ENCODE results near the gene FARS2. TPM values are rescaled to one million over a fixed set of nuclear protein-coding genes. Genes with fewer than 3 reads are reported as not detected.

Gene FARS2
- total RNA-seq, 1 experiment from 2014 or later: 13.8 TPM

DNA sequence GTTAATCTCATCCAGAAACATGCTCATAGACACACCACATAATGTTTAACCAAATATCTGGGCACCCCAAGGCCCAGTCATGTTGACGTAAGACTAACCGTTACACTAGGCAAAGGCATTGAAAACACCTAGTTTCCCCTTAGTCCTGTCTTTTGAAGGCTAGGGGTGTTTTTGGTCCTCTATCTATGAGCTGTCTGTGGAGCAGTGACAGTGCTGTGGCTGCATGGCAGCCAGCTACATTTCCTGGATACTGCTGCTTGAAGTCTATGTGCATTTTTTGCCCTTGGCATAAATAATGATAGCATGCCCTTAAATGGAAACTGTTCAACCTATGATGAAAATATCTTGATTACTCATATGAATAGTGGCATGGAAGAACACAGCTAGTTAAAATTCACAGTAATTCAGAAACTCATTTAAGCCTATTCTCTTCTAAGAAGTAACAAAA, 18.6 kb downstream of the FARS2 start:
- ChIA-PET CTCF (no interaction called here), POLR2A (no interaction called here), RAD21 (ENCODE audit: low non-redundant PET in 1 of 2, low total read pairs in 2 of 2, uncharacterized antibody in 2 of 2, unreplicated experiment in 2 of 2) (no interaction called here)
- no peak overlapping the region for H3K9ac ChIP-seq (ENCODE audit: low read length)
- H3K36me3 ChIP-seq (ENCODE audit: control insufficient read depth in 1 of 2, insufficient read depth in 2 of 2, low read length in 2 of 2): no peaks in the 10 kb centered on the region; a peak in 1 of 4 replicates
- no peaks in the 10 kb centered on the region for H3K27me3 ChIP-seq (ENCODE audit: insufficient read depth, low read length)
- H2AFZ ChIP-seq (ENCODE audit: low read depth, low read length, poor library complexity, severe bottlenecking): no peak overlapping the region
- ATAC-seq (no peak), DNase-seq (ENCODE audit: low read depth, low spot score) (no peak)
- H3K9me2 ChIP-seq (ENCODE audit: insufficient read depth): no peaks in the 10 kb centered on the region
- no peak overlapping the region for H3K4me2 ChIP-seq (ENCODE audit: low read length)
- no peaks in the 10 kb centered on the region; the same call in 1 of the 2 replicates for H4K20me1 ChIP-seq (ENCODE audit: insufficient read depth)
- H3K27ac ChIP-seq (ENCODE audit: low read depth, low read length): no peak overlapping the region
- no peak overlapping the region for H3K4me3 ChIP-seq (replicated peaks in 1 of 2; ENCODE audit: low read depth in 1 of 2, low read length in 2 of 2)
- intact Hi-C loops (cut with micrococcal nuclease): no loop called here
- H3K79me2 ChIP-seq (ENCODE audit: insufficient read depth, low read length): 0 out of 2 replicates have a peak, but pooled peaks cover 10% of the 10 kb centered on the region
- H3K4me1 ChIP-seq (ENCODE audit: control insufficient read depth in 1 of 2, insufficient read depth in 2 of 2, low read length in 2 of 2): no peaks in the 10 kb centered on the region
- TF ChIP-seq POLR2AphosphoS5 (IDR thresholded peaks at IDR 0.05; ENCODE audit: low read depth, low read length): no peak
- TF ChIP-seq EGR1 (IDR thresholded peaks at IDR 0.05; ENCODE audit: low read depth): no peak
- TF ChIP-seq, protein P1, sequence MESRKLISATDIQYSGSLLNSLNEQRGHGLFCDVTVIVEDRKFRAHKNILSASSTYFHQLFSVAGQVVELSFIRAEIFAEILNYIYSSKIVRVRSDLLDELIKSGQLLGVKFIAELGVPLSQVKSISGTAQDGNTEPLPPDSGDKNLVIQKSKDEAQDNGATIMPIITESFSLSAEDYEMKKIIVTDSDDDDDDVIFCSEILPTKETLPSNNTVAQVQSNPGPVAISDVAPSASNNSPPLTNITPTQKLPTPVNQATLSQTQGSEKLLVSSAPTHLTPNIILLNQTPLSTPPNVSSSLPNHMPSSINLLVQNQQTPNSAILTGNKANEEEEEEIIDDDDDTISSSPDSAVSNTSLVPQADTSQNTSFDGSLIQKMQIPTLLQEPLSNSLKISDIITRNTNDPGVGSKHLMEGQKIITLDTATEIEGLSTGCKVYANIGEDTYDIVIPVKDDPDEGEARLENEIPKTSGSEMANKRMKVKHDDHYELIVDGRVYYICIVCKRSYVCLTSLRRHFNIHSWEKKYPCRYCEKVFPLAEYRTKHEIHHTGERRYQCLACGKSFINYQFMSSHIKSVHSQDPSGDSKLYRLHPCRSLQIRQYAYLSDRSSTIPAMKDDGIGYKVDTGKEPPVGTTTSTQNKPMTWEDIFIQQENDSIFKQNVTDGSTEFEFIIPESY (IDR thresholded peaks at IDR 0.05; ENCODE audit: extremely low read depth, insufficient replicate concordance, low read length): no peak
- no peak for TF ChIP-seq EZH2 (IDR thresholded peaks at IDR 0.05)
- H3K9me3 ChIP-seq (ENCODE audit: control insufficient read depth in 1 of 2, insufficient read depth in 1 of 2, low read depth in 1 of 2, low read length in 2 of 2): no peaks in the 10 kb centered on the region
- no TSS peak for BruUV-seq (replicated peaks)

DNA sequence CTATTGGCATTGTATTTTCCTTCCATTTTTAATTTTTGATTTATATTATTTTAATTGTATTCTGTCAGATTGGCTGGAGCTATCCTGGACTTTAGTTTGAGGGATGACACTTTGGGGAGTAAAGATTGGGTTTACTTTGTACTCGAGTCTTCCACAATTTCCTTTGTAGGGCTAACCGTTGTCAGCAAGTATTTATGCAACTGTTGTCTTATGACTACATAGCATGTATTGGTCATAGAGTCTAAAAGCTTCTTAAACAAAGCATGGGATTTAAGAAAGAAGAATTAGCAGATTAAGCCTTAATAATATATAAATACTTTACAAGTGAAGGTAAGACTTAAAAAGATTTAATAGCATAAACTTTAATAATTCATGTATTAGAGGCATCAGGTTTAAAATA, 19.6 kb downstream of the FARS2 start:
- intact Hi-C loops (cut with micrococcal nuclease): no loop called here
- ChIA-PET RAD21 (ENCODE audit: low non-redundant PET in 1 of 2, low total read pairs in 2 of 2, uncharacterized antibody in 2 of 2, unreplicated experiment in 2 of 2) (no interaction called here), CTCF (no interaction called here), POLR2A (no interaction called here)
- Histone ChIP-seq H3K4me1 (ENCODE audit: control insufficient read depth in 1 of 2, insufficient read depth in 2 of 2, low read length in 2 of 2) (no peaks in the 10 kb centered on the region), H3K9me2 (ENCODE audit: insufficient read depth) (no peaks in the 10 kb centered on the region), H3K9ac (ENCODE audit: low read length) (no peak overlapping the region), H3K4me2 (ENCODE audit: low read length) (no peak overlapping the region), H4K20me1 (ENCODE audit: insufficient read depth) (no peaks in the 10 kb centered on the region; the same call in 1 of the 2 replicates), H3K9me3 (ENCODE audit: control insufficient read depth in 1 of 2, insufficient read depth in 1 of 2, low read depth in 1 of 2, low read length in 2 of 2) (no peaks in the 10 kb centered on the region), H3K79me2 (ENCODE audit: insufficient read depth, low read length) (0 out of 2 replicates have a peak, but pooled peaks cover 7% of the 10 kb centered on the region), H3K4me3 (replicated peaks in 1 of 2; ENCODE audit: low read depth in 1 of 2, low read length in 2 of 2) (no peak overlapping the region), H3K36me3 (ENCODE audit: control insufficient read depth in 1 of 2, insufficient read depth in 2 of 2, low read length in 2 of 2) (no peaks in the 10 kb centered on the region; a peak in 1 of 4 replicates), H3K27ac (ENCODE audit: low read depth, low read length) (no peak overlapping the region), H3K27me3 (ENCODE audit: insufficient read depth, low read length) (no peaks in the 10 kb centered on the region), H2AFZ (ENCODE audit: low read depth, low read length, poor library complexity, severe bottlenecking) (no peak overlapping the region)
- no peak for TF ChIP-seq RAD21 (IDR thresholded peaks at IDR 0.05; ENCODE audit: low read depth)
- TF ChIP-seq, protein P2, sequence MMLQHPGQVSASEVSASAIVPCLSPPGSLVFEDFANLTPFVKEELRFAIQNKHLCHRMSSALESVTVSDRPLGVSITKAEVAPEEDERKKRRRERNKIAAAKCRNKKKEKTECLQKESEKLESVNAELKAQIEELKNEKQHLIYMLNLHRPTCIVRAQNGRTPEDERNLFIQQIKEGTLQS (IDR thresholded peaks at IDR 0.05): no peak
- TF ChIP-seq CBX3 (IDR thresholded peaks at IDR 0.05; ENCODE audit: low read depth): no peak
- TF ChIP-seq ELF1 (IDR thresholded peaks at IDR 0.05; ENCODE audit: borderline replicate concordance, low read depth): no peak
- TF ChIP-seq SP1 (IDR thresholded peaks at IDR 0.05; ENCODE audit: low read depth): no peak
- no peak for TF ChIP-seq CEBPB (IDR thresholded peaks at IDR 0.05; ENCODE audit: low read depth)
- DNase-seq (ENCODE audit: low read depth, low spot score) (no peak), ATAC-seq (no peak)
- BruUV-seq (replicated peaks): no TSS peak

Measured in HCT116 (cell line).